HepG2 (cell line): ENCODE results near the gene TCF23. TPM values are rescaled to one million over a fixed set of nuclear protein-coding genes. Genes with fewer than 3 reads are reported as not detected.
A peak's percentile ranks its signal among the peaks of the same experiment; 100 is the strongest.

ENCODE experiments used
- BRCA1 ChIP-seq: sonication (generic); formaldehyde crosslinking; IDR thresholded peaks from 2 replicates; pipeline ENCODE4 v1.4.0; 2020; ENCODE audit warnings: missing genetic modification reagents
- ERF ChIP-seq: IDR thresholded peaks from 2 replicates; pipeline ENCODE4 v1.6.1; 2018; ENCODE audit warnings: missing biosample characterization, missing genetic modification reagents
- HES4 ChIP-seq: sonication (generic); formaldehyde crosslinking; IDR thresholded peaks from 2 replicates; pipeline ENCODE4 v1.9.0; 2021; ENCODE audit warnings: mild to moderate bottlenecking, missing genetic modification reagents, borderline replicate concordance
- KAT8 ChIP-seq: IDR thresholded peaks from 2 replicates; pipeline ENCODE4 v1.6.1; 2016; ENCODE audit warnings: missing genetic modification reagents, missing compliant biosample characterization
- MYPOP ChIP-seq: sonication (generic); formaldehyde crosslinking; IDR thresholded peaks from 2 replicates; pipeline ENCODE4 v1.8.1; 2023; ENCODE audit warnings: mild to moderate bottlenecking, moderate library complexity, missing genetic modification reagents
- PCBP1 ChIP-seq: fragments of 200-400 bp; formaldehyde crosslinking; IDR thresholded peaks from 2 replicates; pipeline ENCODE4 v1.6.1; 2017; ENCODE audit warnings: mild to moderate bottlenecking, low read depth, low read length, borderline replicate concordance
- RCOR2 ChIP-seq: IDR thresholded peaks from 2 replicates; pipeline ENCODE4 v1.6.1; 2016; ENCODE audit warnings: missing biosample characterization, missing genetic modification reagents
- SAP130 ChIP-seq: IDR thresholded peaks from 2 replicates; pipeline ENCODE4 v1.6.1; 2016; ENCODE audit warnings: low read depth
- SNAPC4 ChIP-seq: sonication (generic); formaldehyde crosslinking; IDR thresholded peaks from 2 replicates; pipeline ENCODE4 v1.4.0; 2020; ENCODE audit warnings: mild to moderate bottlenecking, missing genetic modification reagents
- SP5 ChIP-seq: IDR thresholded peaks from 2 replicates; pipeline ENCODE4 v1.6.1; 2016; ENCODE audit warnings: low read depth, borderline replicate concordance
- TAF1 ChIP-seq: sonication (generic); formaldehyde crosslinking; IDR thresholded peaks from 2 replicates; pipeline ENCODE4 v1.4.0; 2020; ENCODE audit warnings: missing genetic modification reagents
- ZBTB8A ChIP-seq: sonication (generic); formaldehyde crosslinking; IDR thresholded peaks from 2 replicates; pipeline ENCODE4 v1.4.0; 2020; ENCODE audit warnings: mild to moderate bottlenecking, low read depth, missing genetic modification reagents, borderline replicate concordance
- ZGPAT ChIP-seq: IDR thresholded peaks from 2 replicates; pipeline ENCODE4 v1.6.1; 2016; ENCODE audit warnings: mild to moderate bottlenecking
- ZNF276 ChIP-seq: sonication (generic); formaldehyde crosslinking; IDR thresholded peaks from 2 replicates; pipeline ENCODE4 v1.4.0; 2020; ENCODE audit warnings: mild to moderate bottlenecking, low read depth, missing genetic modification reagents
- ZNF512B ChIP-seq: sonication (generic); formaldehyde crosslinking; IDR thresholded peaks from 2 replicates; pipeline ENCODE4 v1.5.1; 2020; ENCODE audit warnings: missing genetic modification reagents, mild to moderate bottlenecking, borderline replicate concordance
- ZNF644 ChIP-seq: IDR thresholded peaks from 2 replicates; pipeline ENCODE4 v1.6.1; 2016; ENCODE audit warnings: low read depth
- polyA plus RNA-seq, 8 experiments: library from polyadenylated mRNA; depleted of rRNA in 3 of 8; stranded (reverse) in 7 of 8; unstranded in 1 of 8; fragments of >200 nt; fragmentation: Illumina TruSeq in 4 of 8; extraction: Trizol in 4 of 8; gene quantifications; 2 replicates each; pipeline versions ENCODE4 v1.2.1 to v1.2.3, GENCODE V29; 2011 to 2016; ENCODE audit warnings: low read depth in 4 of 8, missing spikeins in 1 of 8, mixed read lengths in 1 of 8; ENCODE audit not compliant: insufficient read depth in 1 of 8
- total RNA-seq, 5 experiments: library from RNA; depleted of rRNA; stranded (reverse); fragments of >200 nt; fragmentation: Illumina TruSeq; extraction: Trizol; gene quantifications; 2 replicates each; pipeline ENCODE4 v1.2.3, GENCODE V29; 2016; ENCODE audit warnings: low read depth in 1 of 5

The TCF23 gene
- total and polyA plus RNA-seq, 2 of the 13 experiments (the other 11 are each of a cell fraction or from before 2014, with no cell fraction given), result 0.02 to 1.4 TPM

GRCh38 chr2:27134781-27135477 lies 13.9 kb upstream of the TCF23 start (continued):
- TF ChIP-seq ZNF276 (CRISPR knock-in tag), result no peak
- no peak for TF ChIP-seq PCBP1
- TF ChIP-seq TAF1 (CRISPR knock-in tag), result no peak
- TF ChIP-seq MYPOP (CRISPR knock-in tag), result 0 out of 2 replicates have a peak, but pooled peaks have one; percentile 82
- peak; percentile 48; the same call in 1 of the 2 replicates for TF ChIP-seq ZGPAT (CRISPR knock-in tag)
- TF ChIP-seq SNAPC4, result 0 out of 2 replicates have a peak, but pooled peaks have one; percentile 12
- no peak for TF ChIP-seq BRCA1
- TF ChIP-seq ZBTB8A, result 0 out of 2 replicates have a peak, but pooled peaks have one; percentile 54
- TF ChIP-seq ERF (CRISPR knock-in tag), result peak; percentile 4; the same call in 1 of the 2 replicates
- 0 out of 2 replicates have a peak, but pooled peaks have one; percentile 78 for TF ChIP-seq KAT8 (CRISPR knock-in tag)
- TF ChIP-seq SAP130 (CRISPR knock-in tag), result peak; percentile 6; the same call in 1 of the 2 replicates
- 0 out of 2 replicates have a peak, but pooled peaks have one; percentile 70 for TF ChIP-seq HES4
- TF ChIP-seq ZNF644 (CRISPR knock-in tag), result peak; percentile 64
- no peak for TF ChIP-seq RCOR2 (CRISPR knock-in tag)
- peak; percentile 43; the same call in 1 of the 2 replicates for TF ChIP-seq SP5 (CRISPR knock-in tag)
- TF ChIP-seq ZNF512B (CRISPR knock-in tag), result 0 out of 2 replicates have a peak, but pooled peaks have one; percentile 26
